IPS-20b (cell line): ENCODE measurements around the gene GNG7.
"Not testable (repeated sequence)": the region's sequence is repeated elsewhere in the genome, so short reads cannot be mapped to it uniquely, and the experiment has no call there.

ENCODE experiments used
- H3K27ac ChIP-seq: one replicate; pipeline ENCODE4 v1.5.1; 2013; ENCODE audit warnings: low read length
- H3K27me3 ChIP-seq: 2 replicates; pipeline ENCODE4 v1.6.1; 2013; ENCODE audit warnings: mild to moderate bottlenecking, low read length, inconsistent platforms; ENCODE audit not compliant: insufficient read depth
- H3K36me3 ChIP-seq: 2 replicates; pipeline ENCODE4 v1.6.1; 2013; ENCODE audit warnings: low read depth, mild to moderate bottlenecking, inconsistent platforms, low read length, moderate library complexity; ENCODE audit not compliant: insufficient read depth
- H3K4me1 ChIP-seq: 2 replicates; pipeline ENCODE4 v1.6.1; 2013; ENCODE audit warnings: mild to moderate bottlenecking, control low read depth, inconsistent platforms, low read length, moderate library complexity; ENCODE audit not compliant: insufficient read depth
- H3K4me3 ChIP-seq: 2 replicates; pipeline ENCODE4 v1.5.1; 2013; ENCODE audit warnings: mild to moderate bottlenecking, low read length, inconsistent platforms
- H3K9ac ChIP-seq: 2 replicates; pipeline ENCODE4 v1.6.1; 2013; ENCODE audit warnings: low read depth, mild to moderate bottlenecking, inconsistent platforms, low read length, moderate library complexity
- H3K9me3 ChIP-seq: 2 replicates; pipeline ENCODE4 v1.6.1; 2013; ENCODE audit warnings: mild to moderate bottlenecking, low read depth, low read length, inconsistent platforms; ENCODE audit not compliant: insufficient read depth

Gene GNG7

DNA sequence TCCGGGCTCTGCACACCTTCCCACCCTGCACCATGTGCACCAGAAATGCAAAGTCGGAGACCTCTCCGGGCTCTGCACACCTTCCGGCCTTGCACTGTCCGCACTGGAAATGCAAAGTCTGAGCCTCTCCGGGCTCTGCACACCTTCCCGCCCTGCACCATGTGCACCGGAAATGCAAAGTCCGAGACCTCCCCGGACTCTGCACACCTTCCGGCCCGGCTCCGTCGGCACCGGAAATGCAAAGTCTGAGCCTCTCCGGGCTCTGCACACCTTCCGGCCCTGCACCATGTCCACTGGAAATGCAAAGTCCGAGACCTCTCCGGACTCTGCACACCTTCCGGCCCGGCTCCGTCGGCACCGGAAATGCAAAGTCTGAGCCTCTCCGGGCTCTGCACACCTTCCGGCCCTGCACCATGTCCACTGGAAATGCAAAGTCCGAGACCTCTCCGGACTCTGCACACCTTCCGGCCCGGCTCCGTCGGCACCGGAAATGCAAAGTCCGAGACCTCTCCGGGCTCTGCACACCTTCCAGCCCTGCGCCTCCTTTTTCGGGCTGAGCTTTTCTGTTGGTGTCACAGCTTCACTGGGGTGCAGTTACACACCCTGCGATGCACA lies 59.3 kb downstream of the GNG7 start:
- not testable (repeated sequence) for H3K4me1 ChIP-seq, H3K27ac ChIP-seq

GRCh38 chr19:2641332-2641698 lies 61.2 kb downstream of the GNG7 start:
- H3K36me3 ChIP-seq, result no peaks in the 10 kb centered on the region
- H3K4me1 ChIP-seq, result no peaks in the 10 kb centered on the region
- H3K27ac ChIP-seq, result no peak overlapping the region
- no peak overlapping the region for H3K9ac ChIP-seq
- no peaks in the 10 kb centered on the region for H3K9me3 ChIP-seq
- H3K27me3 ChIP-seq, result peaks cover 5% of the 10 kb centered on the region; the same call in 1 of the 2 replicates
- H3K4me3 ChIP-seq, result no peak overlapping the region

More for the DNA sequence above, 59.3 kb downstream of the GNG7 start:
- not testable (repeated sequence) for H3K4me3 ChIP-seq, H3K9ac ChIP-seq, H3K9me3 ChIP-seq, H3K36me3 ChIP-seq, H3K27me3 ChIP-seq

DNA sequence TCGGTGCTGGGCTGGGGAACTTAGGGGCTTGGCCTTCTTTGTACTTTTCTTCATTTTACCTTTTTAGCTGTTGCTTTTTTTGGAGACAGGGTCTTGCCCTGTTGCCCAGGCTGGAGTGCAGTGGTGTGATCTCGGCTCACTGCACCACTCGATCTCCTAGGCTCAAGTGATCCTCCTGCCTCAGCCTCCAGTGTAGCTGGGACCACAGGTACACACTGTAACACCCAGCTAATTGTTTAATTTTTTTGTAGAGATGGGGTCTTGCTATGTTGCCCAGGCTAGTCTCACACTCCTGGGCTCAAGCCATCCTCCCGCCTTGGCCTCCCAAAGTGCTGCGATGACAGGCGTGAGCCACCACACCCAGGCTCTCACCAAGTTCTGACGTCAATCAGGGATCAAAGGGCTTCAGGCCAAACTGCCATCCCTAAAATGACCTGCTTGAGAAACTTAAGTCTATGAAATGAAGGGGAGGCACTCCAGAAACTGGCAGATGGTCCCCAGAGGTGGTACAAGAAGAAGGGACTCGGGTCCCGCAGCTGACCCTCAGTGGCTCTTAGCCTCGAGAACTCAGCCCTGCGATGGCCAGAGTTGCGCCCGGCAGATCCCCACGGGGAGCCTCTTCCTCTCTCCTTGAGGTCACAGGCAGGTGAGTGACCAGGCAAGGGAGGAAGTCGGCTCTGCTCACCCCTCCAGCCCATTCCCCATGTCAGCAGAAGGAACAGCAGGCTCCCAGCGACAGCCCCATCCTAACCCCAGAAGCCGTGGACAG lies 61.7 kb downstream of the GNG7 start:
- Histone ChIP-seq H3K27ac (no peak overlapping the region), H3K9me3 (no peaks in the 10 kb centered on the region), H3K9ac (no peak overlapping the region), H3K36me3 (no peaks in the 10 kb centered on the region), H3K27me3 (peaks cover 5% of the 10 kb centered on the region; the same call in 1 of the 2 replicates), H3K4me1 (no peaks in the 10 kb centered on the region), H3K4me3 (no peak overlapping the region)

DNA sequence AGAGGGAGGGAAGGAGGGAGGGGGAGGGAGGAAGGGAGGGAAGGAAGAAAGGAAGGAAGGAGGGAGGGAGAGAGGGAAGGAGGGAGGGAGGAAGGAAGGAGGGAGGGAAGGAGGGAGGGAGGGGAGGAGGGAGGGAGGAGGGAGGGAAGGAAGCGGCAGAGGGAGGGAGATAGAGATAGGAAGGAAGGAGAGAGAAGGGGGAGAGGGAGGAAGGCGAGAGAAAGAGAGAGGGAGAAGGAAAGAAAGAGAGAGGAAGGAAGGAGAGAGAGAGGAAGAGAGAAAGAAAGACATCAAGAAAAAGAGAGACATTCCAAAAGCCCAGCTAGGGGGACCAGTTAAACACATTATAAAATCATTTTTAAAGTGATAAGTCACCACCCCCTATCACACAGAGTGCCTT lies 62.5 kb downstream of the GNG7 start:
- Histone ChIP-seq H3K4me1 (no peaks in the 10 kb centered on the region), H3K9me3 (no peaks in the 10 kb centered on the region), H3K36me3 (no peaks in the 10 kb centered on the region), H3K9ac (no peak overlapping the region), H3K4me3 (no peak overlapping the region), H3K27ac (no peak overlapping the region), H3K27me3 (peaks cover 5% of the 10 kb centered on the region; the same call in 1 of the 2 replicates)

DNA sequence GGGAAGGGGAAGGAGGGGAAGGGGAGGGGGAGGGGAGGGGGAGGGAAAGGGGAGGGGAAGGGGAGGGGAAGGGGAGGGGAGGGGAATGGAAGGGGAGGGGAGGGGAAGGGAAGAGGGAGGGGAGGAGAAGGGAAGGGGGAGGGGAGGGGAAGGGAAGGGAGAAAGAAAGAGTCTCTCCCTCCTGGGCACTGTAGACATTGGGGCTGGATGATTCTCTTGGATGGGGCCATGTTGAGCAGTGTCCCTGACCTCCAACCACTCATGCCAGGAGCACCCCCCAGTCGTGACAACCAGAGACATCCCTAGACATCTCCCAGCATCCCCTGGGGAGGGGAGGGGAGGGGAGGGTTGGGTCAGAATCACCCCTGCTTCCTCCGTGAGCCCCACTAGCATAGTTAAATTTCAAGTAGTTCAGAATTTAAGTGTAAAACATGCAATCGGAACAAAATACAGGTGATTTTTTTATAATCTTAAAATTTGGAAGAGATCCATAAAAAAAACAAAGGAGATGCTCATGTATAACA lies 64.0 kb downstream of the GNG7 start:
- H3K27ac ChIP-seq, result no peak overlapping the region
- H3K9ac ChIP-seq, result no peak overlapping the region
- no peaks in the 10 kb centered on the region for H3K36me3 ChIP-seq
- H3K27me3 ChIP-seq, result peaks cover 5% of the 10 kb centered on the region; the same call in 1 of the 2 replicates
- no peak overlapping the region for H3K4me3 ChIP-seq
- no peaks in the 10 kb centered on the region for H3K4me1 ChIP-seq
- H3K9me3 ChIP-seq, result no peaks in the 10 kb centered on the region

DNA sequence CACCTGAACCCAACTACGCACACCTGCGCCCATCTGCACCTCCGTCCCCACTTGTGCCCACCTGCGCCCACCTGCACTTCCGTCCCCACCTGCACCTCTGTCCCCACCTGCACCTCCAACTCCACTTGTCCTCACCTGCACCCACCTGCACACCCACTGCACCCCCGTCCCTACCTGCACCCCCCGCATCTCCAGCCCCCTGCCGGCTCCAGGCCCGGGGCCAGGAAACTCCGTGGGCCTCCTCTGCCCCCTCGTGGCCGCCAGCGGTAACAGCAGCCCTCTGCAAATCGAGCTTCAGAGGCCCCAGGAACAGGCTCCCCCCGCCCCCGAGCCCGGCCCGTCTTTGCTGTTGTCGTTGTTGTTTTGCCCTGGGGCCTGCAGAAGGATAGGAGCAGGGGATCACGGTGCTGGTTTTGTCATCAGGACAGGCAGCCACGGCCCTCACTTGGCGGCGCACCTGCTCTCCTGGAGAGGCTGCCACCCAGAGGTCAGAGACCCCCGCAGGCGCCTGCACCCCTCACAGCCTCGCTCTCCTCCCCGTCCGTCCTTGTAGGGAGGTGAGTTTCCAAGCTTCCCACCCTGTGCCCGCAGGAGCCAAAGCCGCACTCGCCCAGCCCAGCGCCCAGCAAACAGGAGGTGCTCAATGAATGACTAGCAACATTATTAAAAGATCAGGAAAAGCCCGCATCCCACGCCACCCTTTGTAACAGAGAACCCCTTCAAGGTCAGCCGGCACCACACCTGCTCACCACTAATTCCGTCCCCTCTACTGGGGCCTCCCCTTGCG lies 65.4 kb downstream of the GNG7 start:
- Histone ChIP-seq H3K36me3 (no peaks in the 10 kb centered on the region), H3K9me3 (no peaks in the 10 kb centered on the region), H3K27me3 (peaks cover 5% of the 10 kb centered on the region; the same call in 1 of the 2 replicates), H3K9ac (no peak overlapping the region), H3K4me3 (peak overlapping the region; percentile 61), H3K4me1 (no peaks in the 10 kb centered on the region), H3K27ac (no peak overlapping the region)

DNA sequence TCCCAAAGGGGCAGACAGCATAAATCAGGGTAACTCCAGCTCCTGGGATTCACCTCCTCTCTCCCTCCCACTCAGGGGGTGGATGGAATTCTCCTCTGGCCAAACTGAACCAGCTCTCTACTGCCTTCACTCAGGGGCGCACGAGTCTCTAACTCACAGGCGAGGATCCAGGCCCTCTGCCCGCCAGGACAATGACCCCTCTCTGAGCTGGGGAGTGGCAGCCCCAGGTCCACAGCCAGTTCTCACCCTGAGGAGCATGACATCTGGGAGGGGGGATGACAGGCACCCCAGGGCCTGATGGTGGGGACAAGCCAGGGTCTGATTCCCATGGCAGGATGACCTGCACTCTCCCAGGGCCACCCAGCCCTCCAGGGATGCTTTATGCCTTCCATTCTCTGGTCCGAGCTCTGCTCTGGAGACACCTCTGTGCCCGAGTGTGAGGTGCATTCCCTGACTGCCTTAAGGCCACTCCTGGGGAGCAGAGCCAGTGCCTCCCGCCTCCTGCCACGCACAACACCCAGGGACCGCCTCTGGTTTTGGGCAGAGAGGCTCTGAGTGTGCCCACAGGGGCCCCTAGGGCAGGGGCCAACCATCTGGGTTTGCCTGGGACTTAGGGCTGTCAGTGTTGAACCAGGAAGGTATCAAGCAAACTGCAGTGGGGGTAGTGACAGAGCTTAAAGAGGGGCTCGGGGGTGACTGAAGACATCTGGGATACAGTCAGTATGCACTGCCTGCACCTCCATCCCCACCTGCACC lies 66.2 kb downstream of the GNG7 start:
- Histone ChIP-seq H3K4me3 (no peak overlapping the region), H3K36me3 (no peaks in the 10 kb centered on the region), H3K9me3 (no peaks in the 10 kb centered on the region), H3K27ac (no peak overlapping the region), H3K9ac (no peak overlapping the region), H3K4me1 (no peaks in the 10 kb centered on the region), H3K27me3 (peaks cover 5% of the 10 kb centered on the region; the same call in 1 of the 2 replicates)

DNA sequence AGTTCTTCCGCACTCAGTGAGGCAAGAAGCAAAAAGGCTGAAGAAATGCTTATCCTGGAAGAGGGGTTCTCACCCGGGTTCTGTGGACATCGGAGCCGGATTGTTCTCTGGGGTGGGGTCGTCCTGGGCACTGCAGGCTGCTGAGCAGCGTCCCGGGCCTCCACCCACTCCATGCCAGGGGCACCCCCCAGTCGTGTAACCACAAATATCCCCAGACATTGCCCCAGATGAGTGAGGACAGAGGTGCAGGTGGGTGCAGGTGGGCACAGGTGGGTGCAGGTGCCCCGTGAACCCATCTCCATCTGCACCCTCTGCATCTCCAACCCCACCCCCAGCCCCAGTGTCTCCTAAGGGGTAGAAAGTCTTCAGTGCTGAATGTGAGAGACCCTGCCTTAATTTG lies 67.5 kb downstream of the GNG7 start:
- no peak overlapping the region for H3K9ac ChIP-seq
- H3K9me3 ChIP-seq, result peaks cover 10% of the 10 kb centered on the region
- H3K4me1 ChIP-seq, result no peaks in the 10 kb centered on the region
- H3K27ac ChIP-seq, result no peak overlapping the region
- no peak overlapping the region for H3K4me3 ChIP-seq
- no peaks in the 10 kb centered on the region for H3K36me3 ChIP-seq
- peaks cover 5% of the 10 kb centered on the region; the same call in 1 of the 2 replicates for H3K27me3 ChIP-seq

DNA sequence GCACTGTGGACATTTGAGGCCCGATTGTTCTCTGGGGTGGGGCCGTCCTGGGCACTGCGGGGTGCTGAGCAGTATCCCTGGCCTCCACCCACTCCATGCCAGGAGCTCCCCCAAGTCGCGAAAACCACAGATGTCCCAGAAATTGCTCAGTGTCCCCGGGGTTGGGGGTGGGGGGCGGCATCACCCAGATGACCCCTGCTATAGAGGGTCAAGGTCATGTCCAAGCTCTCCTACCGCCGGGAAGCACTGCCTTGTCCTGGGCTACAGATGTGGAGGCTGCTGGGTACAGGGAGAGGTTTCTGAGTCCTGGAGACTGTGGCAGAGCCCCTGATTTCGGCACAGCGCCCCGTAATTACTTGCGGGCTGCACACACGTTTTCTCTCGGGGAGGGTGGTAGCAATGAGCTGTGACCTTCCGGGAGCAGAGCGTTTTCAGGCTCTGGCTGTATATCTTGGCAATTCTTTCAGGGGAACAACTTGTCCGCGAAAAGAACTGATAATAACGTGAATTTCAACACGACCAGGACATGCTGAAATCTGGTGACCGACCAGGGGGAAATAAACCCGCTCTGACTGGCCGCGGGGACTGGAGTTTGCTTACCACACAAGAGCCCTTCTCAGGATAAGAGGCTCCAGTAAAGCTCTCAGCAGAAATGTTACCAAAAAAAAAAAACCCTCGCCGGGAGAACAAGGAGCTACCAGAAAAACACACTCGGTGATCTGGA lies 68.1 kb downstream of the GNG7 start:
- no peak overlapping the region for H3K4me3 ChIP-seq
- peaks cover 5% of the 10 kb centered on the region; the same call in 1 of the 2 replicates for H3K27me3 ChIP-seq
- H3K9me3 ChIP-seq, result peaks cover 10% of the 10 kb centered on the region

DNA sequence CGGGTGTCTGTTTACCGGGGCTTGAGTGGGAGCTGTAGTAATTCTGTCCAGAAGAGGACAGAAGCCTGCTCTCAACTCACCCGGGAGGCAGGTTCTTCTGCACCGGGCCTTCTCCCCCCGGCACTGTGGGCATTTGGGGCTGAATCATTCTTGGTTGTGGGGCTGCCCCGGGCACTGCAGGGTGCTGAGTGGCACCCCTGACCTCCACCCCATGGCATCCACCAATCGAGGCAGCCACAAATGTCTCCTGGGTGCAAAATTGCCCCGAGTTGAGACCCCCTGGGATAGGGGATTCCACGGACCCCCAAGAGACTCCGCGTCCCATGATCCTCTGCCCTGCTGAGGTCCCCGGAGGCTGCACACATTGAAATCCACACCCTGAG lies 68.8 kb downstream of the GNG7 start:
- H3K27ac ChIP-seq, result no peak overlapping the region
- no peaks in the 10 kb centered on the region for H3K36me3 ChIP-seq
- H3K9ac ChIP-seq, result no peak overlapping the region
- H3K9me3 ChIP-seq, result peaks cover 10% of the 10 kb centered on the region
- H3K4me3 ChIP-seq, result no peak overlapping the region
- H3K4me1 ChIP-seq, result no peaks in the 10 kb centered on the region
- H3K27me3 ChIP-seq, result peaks cover 5% of the 10 kb centered on the region; the same call in 1 of the 2 replicates

More for the DNA sequence above, 68.1 kb downstream of the GNG7 start:
- H3K36me3 ChIP-seq, result no peaks in the 10 kb centered on the region
- no peaks in the 10 kb centered on the region for H3K4me1 ChIP-seq
- no peak overlapping the region for H3K27ac ChIP-seq
- H3K9ac ChIP-seq, result no peak overlapping the region
